ENCODE data around the gene TJP2.

The TJP2 gene

DNA sequence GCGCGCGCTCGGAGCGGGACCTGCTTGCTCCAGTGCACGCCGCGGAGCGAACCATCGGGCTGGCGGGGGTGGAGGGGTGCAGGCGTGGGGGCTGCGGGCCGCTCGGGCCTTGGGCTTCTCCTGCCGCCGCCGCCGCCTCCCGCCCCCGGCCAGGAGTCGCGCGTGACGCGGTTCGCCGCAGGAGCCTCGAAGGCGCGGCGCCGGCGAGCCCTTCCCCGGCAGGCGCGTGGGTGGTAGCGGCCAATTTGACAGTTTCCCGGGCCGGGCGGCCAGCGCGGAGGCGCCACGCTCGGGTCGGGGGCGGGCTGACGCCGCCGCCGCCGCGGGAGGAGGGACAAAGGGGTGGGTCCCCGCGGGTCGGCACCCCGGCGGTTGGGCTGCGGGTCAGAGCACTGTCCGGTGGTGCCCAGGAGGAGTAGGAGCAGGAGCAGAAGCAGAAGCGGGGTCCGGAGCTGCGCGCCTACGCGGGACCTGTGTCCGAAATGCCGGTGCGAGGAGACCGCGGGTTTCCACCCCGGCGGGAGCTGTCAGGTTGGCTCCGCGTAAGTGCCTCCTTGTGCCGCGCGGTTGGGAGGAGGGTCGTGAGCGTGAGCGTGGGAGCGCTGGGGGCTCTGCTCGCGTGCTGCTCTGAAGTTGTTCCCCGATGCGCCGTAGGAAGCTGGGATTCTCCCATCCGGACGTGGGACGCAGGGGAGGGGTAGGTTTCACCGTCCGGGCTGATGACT is at the start of gene TJP2:
TSS of gene TJP2 (plus strand) at position 387 of the 725 bp plus-strand sequence. CDS start at position 483, 96 bp downstream.
- peak within 1 kb of the TSS; percentile 77 for H3K4me3 ChIP-seq (ENCODE audit: low read length)
- DNase-seq (ENCODE audit: low read depth): peak; percentile 86
- TF ChIP-seq CTCF (IDR thresholded peaks at IDR 0.05; ENCODE audit: insufficient read depth, low read depth, low read length, missing control alignments): no peak

DNA sequence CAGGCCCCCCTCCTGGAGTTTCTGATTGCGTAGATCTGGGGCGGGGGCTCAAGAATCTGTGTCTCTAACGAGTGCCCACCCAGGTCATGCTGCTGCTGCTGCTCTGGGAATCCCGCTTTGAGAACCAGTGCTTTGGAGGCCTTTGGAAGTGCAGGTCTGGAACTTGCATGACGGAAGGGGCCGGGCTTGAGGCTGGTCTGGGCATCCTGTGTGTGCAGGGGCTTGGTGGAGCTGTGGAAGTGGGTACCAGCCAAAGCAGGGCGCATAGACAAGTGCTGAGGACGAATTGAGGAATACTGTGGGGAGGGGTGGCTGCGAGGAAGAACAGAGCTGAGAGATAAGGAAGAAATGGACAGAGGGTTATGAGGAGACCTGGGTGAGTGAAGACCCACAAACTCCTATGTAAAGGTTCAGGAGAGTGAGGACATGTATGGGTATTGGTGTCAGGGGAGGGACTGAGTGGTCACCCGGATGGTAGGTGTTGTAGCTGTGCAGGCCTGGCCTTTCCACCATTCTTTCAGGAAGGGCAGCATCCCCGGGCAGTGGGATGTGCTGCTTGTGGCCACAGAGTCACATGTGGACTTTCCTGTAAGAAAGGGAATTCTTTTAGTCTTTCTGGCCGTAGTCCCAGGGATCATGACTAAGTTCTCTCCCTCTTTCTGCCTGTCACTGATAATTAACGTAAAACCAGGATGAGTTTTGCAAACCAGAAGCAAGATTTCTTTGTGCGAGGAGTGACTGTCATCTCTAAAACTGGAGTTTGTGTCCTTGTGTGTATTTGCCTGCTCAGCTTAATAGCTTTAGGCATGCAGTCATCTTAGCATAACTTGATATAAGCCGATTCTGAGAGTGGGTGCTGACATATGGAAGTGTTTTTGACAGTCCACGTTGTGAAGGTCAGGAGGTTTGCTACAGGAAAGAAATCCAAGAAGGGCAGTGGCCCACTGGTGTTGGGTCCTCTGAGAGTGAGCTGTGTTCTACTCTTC is 43.3 kb upstream of the TJP2 start:
- DNase-seq (ENCODE audit: low read depth): no peak
- TF ChIP-seq CTCF (IDR thresholded peaks at IDR 0.05; ENCODE audit: insufficient read depth, low read depth, low read length, missing control alignments): no peak
- H3K4me3 ChIP-seq (ENCODE audit: low read length): no peak overlapping the region

GRCh38 chr9:69131682-69132081 is 42.4 kb upstream of the TJP2 start:
- DNase-seq (ENCODE audit: low read depth): peak; percentile 97
- TF ChIP-seq CTCF (IDR thresholded peaks at IDR 0.05; ENCODE audit: insufficient read depth, low read depth, low read length, missing control alignments): no peak
- H3K4me3 ChIP-seq (ENCODE audit: low read length): no peak overlapping the region

- DNase-seq (ENCODE audit: low read depth): no peak
- no peak overlapping the region for H3K4me3 ChIP-seq (ENCODE audit: low read length)
- TF ChIP-seq CTCF (IDR thresholded peaks at IDR 0.05; ENCODE audit: insufficient read depth, low read depth, low read length, missing control alignments): no peak
Measured at GRCh38 chr9:69132361-69132760, 41.7 kb upstream of the TJP2 start.

- no peak for DNase-seq (ENCODE audit: low read depth)
- no peak overlapping the region for H3K4me3 ChIP-seq (ENCODE audit: low read length)
- no peak for TF ChIP-seq CTCF (IDR thresholded peaks at IDR 0.05; ENCODE audit: insufficient read depth, low read depth, low read length, missing control alignments)
Measured at GRCh38 chr9:69134412-69134811, 39.7 kb upstream of the TJP2 start.

GRCh38 chr9:69136185-69136584 is 37.9 kb upstream of the TJP2 start:
- no peak for TF ChIP-seq CTCF (IDR thresholded peaks at IDR 0.05; ENCODE audit: insufficient read depth, low read depth, low read length, missing control alignments)
- no peak for DNase-seq (ENCODE audit: low read depth)
- H3K4me3 ChIP-seq (ENCODE audit: low read length): no peak overlapping the region

Measured in epithelial cell of esophagus (primary cell).